Upper lobe of left lung (tissue), 4 donors: Measurements from ENCODE around the gene SETDB2.

Experiments used
- CTCF ChIP-seq, 6 experiments: fragments of 450-650 bp in 4 of 6; fragments of 200-600 bp in 2 of 6; sonication (generic) in 2 of 6; IDR thresholded peaks; one replicate each; pipeline ENCODE4 v1.5.1; 2016 to 2019; ENCODE audit warnings: antibody characterized with exemption in 6 of 6
- EP300 ChIP-seq, 4 donors: sonication (generic); formaldehyde crosslinking; IDR thresholded peaks; one replicate each; pipeline ENCODE4 v1.5.1; 2017; ENCODE audit warnings: antibody characterized with exemption in 4 of 4, control low read depth in 2 of 4
- POLR2A ChIP-seq, 4 donors: fragments of 450-650 bp; IDR thresholded peaks; one replicate each; pipeline ENCODE4 v1.5.1; 2016 to 2017; ENCODE audit warnings: antibody characterized with exemption in 4 of 4, mild to moderate bottlenecking in 2 of 4
- POLR2AphosphoS5 ChIP-seq, 2 donors: sonication (generic); formaldehyde crosslinking; IDR thresholded peaks; one replicate each; pipeline ENCODE4 v1.5.1; 2017; ENCODE audit warnings: antibody characterized with exemption in 2 of 2

DNA sequence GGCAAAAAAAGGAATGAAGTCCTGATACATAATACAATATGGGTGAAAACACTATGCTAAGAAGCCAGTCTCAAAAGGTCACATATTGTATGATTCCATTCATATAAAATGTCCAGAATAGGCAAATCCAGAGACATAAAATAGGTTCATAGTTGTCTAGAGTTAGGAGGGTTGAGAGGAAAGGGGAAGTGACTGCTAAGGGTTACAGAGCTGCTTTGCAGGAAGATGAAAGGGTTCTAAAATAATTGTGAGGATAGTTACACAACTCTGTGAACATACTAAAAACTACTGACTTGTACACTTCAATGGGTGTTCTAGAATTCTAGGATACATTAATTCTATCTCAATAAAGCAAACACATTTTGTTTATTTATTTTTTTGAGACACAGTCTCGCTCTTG is 25.9 kb upstream of the SETDB2 start:
- TF ChIP-seq CTCF (IDR thresholded peaks at IDR 0.05) (no peak), POLR2AphosphoS5 (IDR thresholded peaks at IDR 0.05) (no peak), POLR2A (IDR thresholded peaks at IDR 0.05) (no peak), EP300 (IDR thresholded peaks at IDR 0.05) (no peak)
